Suppressor macrophage treated with lipopolysaccharide for 1 hour (primary cell): Measurements from ENCODE around the gene CRIM1.
A peak's percentile ranks its signal among the peaks of the same experiment; 100 is the strongest.

Experiments
- DNase-seq, 3 donors: peaks; one replicate each; pipeline ENCODE4 v3.0.0-alpha.2; 2020 to 2022

Gene CRIM1

GRCh38 chr2:36483290-36483689 is 127.7 kb downstream of the CRIM1 start:
- DNase-seq = no peak

DNA sequence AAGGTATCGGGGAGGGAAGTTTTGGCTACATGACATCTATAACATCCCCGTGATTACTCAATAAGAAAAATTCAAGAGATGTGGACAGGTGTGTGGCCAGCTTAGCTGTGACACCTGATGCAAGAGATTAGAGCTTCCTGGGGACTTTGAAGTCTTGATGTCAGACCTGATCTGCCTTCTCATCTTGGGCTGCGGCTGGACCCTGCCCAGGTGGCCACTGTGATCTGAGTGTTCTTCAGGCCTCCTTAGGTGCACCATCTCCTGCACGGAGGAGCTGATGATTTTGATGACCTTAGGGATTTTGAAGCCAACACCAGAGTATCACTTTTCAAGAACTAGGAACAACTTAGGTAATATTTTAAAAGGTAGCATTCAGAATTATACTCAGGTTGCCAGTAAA is 128.9 kb downstream of the CRIM1 start:
- no peak for DNase-seq

DNA sequence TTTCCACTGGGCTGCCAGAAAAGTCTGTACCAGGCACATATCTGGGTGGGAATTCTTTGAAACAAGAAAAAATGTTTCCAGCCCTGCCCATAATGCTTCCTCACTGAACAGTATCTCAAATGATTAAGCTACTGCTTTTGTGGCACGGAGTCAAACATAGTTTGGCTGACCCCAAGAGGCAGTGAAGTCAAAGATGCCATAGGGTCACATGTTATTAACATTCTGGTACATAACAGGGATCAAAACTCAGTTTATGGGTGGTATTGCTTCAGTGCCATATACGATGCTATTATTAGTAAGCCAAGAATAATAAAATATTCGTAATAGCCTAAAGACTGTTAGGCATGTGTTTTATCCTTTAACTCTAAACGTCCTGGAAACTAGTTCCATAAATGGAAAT is 129.9 kb downstream of the CRIM1 start:
- no peak for DNase-seq

- DNase-seq = no peak
These were observed 131.0 kb downstream of the CRIM1 start for GRCh38 chr2:36486521-36487044.

DNA sequence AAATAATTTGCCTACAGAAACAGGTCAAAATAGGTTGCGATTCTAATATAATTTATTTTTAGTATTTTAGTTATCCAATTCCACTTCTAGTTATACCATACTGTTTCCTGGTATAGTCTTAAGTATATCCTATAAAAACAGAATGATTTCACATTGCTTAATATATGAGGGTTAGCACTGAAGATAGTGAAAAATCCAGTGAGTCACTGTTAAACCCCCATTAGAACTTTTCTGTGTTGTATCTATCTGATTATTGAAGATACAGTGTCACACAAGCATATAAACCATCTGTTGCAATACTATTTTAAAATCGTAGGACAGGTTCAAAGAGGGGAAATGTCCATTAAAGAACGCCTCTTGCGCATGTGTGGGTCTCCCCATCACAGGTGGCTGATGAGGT is 132.4 kb downstream of the CRIM1 start:
- DNase-seq = no peak

- no peak for DNase-seq
These were observed 133.7 kb downstream of the CRIM1 start for GRCh38 chr2:36489281-36489680.

DNA sequence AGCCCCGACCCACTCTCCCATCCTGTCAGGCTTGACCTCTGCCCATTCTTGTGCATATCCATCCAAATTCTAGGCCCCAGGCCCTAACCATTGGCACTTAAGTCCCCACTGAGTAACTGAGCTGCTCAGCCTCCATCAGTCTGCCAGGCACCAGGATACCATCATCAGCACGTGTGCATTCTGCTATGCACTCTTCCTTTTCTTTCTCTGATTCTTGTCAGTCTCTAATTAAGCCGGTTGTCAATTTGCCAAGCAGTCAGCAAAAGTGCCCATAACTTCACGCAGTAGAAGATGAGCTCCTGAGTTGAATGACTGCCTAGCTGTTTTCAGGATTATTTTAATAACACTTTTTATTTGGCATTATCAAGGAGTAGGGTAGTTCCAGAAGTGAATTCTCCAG is 135.2 kb downstream of the CRIM1 start:
- no peak for DNase-seq

DNA sequence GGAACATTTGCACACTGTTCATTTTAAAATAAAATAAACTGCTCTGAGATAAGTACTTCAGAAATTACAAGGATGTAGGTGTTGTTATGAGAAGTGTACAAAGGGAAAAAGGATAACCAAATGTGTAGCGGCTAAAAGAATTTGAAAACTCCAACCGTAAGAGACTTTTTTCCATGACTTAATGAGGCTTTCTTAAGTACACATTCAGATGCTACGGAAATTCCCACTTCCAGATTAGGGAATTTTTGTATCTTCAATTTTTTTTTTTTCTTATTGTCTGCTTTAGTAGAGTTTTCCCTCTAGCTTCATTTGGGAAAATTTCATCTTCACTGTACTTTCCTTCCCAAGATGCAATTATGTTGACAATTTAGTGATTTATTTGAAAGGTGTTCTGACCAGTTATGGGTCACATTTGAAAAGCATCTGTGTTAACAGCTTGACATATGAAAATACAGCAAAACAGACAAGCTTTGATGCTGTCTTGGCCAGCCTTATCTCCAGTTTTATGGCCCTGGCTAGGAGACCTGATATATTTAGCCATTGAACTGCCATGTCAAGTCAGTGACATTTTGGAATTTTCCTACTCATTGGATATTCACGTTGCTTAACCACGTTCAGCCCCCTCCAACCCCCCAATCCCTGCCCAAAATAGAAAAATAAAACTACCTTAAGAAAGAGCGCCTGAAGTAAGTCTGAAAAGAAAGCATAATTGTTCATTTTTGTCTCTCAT is 136.8 kb downstream of the CRIM1 start:
- peak; percentile 12 to 42 (median 20) for DNase-seq

DNA sequence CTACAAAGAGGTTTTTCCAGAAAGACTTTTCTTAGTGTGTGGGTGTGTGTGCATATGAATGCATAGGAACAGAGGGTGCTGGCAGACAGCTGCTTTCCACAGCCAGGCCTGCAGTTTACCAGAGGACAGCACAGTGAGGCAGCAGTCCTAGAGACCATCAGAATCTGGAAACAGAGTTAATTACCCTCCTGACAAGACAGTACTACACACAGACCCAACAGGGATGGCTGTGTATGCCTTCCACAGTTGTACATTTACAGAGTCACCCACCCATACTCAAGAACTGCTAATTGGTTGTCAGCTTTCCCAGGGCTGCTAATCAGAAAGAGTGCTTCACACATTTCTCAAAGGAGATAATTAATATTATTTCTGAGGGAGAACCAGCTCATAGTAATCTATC is 137.7 kb downstream of the CRIM1 start:
- DNase-seq = peak in 1 of 3 donors; percentile 6

- no peak for DNase-seq
These were observed 142.1 kb downstream of the CRIM1 start for GRCh38 chr2:36497570-36498163.

GRCh38 chr2:36499128-36499820 is 143.7 kb downstream of the CRIM1 start:
- DNase-seq = no peak

GRCh38 chr2:36500072-36500471 is 144.5 kb downstream of the CRIM1 start:
- DNase-seq = no peak

- DNase-seq = peak in 1 of 3 donors; percentile 15
These were observed 146.5 kb downstream of the CRIM1 start for GRCh38 chr2:36502081-36502480.

DNA sequence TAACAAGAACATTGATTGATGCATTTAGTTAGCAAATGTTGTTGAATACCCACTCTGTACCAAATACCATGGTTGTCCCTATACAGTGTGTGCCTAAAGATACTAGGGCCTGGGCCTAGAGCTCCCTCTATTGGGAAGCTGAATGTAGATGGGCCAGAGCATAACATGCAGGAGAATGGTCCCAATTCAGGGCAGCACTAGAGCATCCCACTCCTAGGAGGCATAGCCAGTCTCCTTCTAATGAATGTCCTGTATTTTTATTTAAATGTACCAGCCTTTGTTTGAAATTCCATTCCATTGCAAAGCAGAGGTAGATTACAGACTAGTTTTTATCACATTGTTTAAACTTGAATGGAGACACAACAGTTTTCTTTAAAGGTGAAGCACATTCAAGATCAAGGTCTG is 151.8 kb downstream of the CRIM1 start:
- peak; percentile 73 to 80 (median 79) for DNase-seq

DNA sequence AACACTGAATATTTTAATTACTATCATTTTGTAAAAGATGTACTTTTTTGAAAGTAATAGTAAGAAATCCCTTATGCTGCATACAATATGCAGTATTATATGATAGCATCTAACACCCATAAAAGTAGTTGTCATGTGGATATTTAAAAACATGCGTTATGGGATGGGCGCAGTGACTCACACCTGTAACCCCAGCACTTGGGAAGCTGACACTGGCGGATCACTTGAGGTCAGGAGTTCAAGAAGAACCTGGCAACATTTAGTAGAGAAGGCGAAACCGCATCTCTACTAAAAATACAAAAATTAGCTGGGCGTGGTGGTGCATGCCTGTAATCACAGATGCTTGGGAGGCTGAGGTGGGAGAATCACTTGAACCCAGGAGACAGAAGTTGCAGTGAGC is 153.5 kb downstream of the CRIM1 start:
- no peak for DNase-seq

GRCh38 chr2:36511858-36512603 is 156.5 kb downstream of the CRIM1 start:
- DNase-seq = no peak

DNA sequence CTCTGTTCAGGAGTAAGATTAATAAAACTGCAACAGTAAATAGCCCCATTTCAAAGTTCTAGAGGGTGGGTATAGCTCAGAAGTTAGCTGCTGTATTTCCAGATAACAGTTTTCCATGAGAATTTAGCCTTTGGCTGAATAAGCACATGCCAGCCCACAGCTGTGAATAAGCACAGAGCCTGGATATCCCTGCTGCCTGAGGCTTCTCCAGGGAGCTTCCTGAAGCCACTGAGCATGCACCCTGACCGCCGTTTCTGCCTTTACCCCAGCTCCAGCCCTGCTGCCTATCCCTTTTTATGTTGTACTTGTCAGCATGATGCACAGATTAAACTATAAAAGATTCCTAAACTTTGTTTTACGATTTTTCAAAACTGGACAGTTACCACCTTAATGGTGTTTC is 157.1 kb downstream of the CRIM1 start:
- no peak for DNase-seq

DNA sequence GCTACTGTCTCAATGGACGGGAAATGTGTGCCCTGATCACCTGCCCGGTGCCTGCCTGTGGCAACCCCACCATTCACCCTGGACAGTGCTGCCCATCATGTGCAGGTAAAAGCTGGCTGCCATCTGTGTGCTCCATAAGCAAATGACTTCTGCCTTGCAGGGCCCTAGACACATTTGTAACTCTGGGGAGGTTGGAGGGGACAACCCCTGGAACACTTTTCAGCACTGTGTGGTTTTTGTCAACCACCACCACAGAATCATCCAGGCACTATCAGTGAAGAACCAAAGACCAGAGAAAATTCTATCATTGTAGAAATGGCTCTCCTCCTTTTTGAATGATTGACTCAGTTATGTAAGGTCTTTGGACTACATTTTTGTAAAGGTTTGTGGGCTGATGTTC is 158.1 kb downstream of the CRIM1 start:
- DNase-seq = no peak

GRCh38 chr2:36515538-36515937 is 160.0 kb downstream of the CRIM1 start:
- DNase-seq = no peak

- DNase-seq = no peak
These were observed 160.7 kb downstream of the CRIM1 start for GRCh38 chr2:36516136-36516870.

GRCh38 chr2:36520431-36520830 is 164.9 kb downstream of the CRIM1 start:
- DNase-seq = no peak

- DNase-seq = no peak
These were observed 167.6 kb downstream of the CRIM1 start for GRCh38 chr2:36523153-36523552.

- DNase-seq = no peak
These were observed 169.7 kb downstream of the CRIM1 start for GRCh38 chr2:36525245-36525644.
